Measurements from ENCODE around the gene ANKHD1.
"Not testable (repeated sequence)": the region's sequence is repeated elsewhere in the genome, so short reads cannot be mapped to it uniquely, and the experiment has no call there.

ANKHD1 gene

DNA sequence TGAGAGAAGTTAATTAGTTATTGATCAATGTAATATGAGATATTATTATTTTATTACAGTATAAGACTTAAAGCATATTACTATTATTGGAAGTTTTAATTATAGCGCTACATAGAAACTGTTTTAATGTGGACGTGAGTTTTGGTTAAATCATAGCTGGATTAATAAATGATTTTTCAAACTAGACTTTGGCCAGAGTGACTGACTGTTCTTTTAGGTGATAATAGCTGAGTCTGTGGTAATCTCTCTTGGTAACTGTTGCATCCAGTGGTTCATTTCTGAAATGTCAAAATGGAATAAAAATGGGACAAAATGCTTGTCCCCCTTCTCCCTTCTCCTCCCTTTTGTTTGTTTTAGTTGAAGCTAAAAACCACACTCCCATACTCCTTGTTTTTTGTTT, 28.1 kb downstream of the ANKHD1 start:
- no peak for DNase-seq

DNA sequence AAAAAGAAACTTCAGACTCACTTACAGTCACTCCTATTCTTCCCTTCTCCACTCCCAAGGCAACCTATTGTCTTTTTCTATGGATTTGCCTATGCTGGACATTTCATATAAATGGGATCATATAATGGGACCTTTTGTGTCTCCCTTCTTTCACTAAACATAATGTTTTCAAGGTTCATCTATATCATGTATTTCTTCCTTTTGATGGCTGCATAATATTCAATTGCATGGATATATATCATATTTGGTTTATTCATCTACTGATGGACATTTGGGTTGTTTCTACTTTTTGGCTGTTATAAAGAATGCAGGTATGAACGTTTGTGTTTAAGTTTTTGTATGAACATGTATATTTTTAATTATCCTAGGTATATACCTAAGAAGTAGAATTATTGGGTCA, 30.6 kb downstream of the ANKHD1 start:
- no peak for DNase-seq

DNA sequence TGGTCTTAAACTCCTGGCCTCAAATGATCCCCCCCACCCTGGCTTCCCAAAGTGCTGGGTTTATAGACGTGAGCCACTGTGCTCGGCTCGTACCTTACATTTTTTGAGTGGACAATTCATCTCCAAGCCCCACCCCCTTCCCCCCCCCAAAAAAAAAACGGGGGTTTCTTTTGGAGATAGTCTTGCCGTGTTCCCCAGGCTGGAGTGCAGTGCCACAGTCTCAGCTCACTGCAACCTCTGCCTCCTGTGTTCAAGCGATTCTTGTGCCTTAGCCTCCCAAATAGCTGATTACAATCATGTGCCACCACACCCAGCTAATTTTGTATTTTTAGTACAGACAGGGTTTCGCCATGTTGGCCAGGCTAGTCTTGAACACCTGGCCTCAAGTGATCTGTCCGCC, 31.3 kb downstream of the ANKHD1 start:
- DNase-seq, result no peak

DNA sequence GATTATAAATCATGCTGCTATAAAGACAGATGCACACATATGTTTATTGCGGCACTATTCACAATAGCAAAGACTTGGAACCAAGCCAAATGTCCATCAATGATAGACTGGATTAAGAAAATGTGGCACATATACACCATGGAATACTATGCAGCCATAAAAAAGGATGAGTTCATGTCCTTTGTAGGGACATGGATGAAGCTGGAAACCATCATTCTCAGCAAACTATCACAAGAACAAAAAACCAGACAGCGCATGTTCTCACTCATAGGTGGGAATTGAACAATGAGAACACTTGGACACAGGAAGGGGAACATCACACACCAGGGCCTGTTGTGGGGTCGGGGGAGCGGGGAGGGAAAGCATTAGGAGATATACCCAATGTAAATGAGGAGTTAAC, 55.7 kb downstream of the ANKHD1 start:
- not testable (repeated sequence) for DNase-seq

DNA sequence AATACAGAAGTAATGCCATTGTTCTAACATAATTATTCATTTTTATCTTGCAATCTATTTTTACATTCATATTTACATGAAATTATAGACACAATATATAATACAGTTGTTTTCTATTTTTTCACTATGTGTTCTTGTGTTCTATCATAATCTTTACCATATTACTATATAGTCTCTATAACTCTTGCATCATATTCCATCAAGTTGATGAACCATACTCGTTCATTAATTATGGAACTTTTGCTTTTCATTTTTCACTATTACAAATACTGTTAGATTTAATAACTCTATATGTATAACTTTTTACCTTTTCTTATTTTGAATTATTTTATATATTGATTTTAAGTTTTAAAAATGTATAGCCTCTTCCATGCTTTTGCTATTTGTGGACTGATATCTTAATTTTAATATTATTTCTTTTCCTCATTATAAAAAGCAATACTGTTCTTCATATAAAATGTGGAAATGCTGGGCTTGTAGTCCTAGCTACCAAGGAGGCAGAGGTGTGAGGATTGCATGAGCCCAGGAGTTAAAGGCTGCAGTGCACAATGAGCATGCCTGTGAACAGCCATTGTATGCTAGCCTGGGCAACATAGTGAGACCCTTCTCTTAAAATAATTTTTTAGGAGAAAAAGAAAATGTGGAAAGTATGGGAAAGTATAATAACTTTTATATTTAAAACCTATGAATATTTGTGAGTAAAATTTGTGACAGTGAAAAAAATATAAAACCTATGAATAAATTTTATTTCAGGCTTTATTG, 65.5 kb downstream of the ANKHD1 start:
- DNase-seq, result no peak

DNA sequence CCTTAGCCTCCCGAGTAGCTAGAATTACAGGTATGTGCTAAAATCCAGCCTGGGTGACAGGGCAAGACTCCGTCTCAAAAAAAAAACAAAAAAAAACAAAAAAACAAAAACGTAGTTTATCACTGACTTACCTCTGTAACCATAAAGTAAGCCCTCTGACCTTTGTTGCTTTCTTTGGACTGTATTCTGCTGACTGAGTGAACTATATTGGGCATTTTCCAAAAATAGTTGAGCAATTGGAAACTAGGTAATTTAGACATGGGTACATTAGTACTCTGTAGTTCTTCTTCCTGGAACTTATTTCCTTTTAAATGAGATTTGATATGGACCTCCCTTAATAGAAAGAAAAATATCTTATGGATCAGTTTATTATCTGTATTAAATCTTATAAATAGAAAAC, 66.6 kb downstream of the ANKHD1 start:
- DNase-seq, result no peak

DNA sequence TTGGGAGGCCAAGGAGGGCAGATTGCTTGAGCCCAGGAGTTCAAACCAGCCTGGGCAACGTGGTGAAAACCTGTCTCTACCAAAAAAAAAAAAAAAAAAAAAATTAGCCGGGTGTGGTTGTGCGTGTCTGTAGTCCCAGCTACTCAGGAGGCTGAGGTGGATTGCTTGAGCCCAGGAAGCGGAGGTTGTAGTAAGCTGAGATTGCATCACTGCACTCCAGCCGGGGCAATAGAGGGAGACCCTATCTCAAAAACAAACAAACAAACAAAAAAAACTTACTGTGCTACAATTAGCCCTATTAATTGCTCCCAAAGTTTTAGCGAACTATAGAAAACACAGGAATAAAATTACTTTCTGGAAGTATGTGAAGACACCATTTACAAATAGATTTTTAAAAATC, 67.6 kb downstream of the ANKHD1 start:
- DNase-seq, result no peak

DNA sequence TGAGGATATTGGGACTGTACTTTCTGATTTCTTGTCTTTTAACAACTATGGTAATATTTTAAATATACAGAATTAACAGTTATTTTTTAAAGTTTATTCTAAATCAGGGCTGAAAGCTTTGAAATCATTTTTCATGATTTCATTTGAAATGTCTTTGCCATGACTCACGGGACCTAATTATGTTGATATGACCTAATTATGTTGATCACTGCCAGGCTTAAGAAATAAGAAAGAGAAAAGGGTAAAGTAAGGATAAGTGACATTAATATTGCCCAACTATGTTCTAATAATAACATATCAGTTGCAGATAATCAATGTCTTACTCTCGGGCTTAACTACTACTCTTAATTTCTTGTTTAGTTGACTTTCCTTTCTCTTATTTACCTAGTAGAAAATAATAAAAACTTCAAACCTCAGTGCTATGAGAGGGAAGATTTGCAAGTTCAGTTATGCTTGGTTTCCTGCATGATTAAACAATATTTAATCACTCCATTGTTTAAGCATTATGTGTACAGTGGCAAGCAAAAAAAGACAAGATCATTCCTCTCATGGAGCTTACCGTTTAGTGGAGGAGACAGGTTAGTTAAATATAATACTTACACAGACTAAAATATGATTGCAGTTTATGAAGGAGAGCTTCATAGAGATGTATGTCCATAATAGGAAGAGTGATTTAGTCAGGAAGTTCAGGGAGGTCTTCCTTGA, 78.8 kb downstream of the ANKHD1 start:
- no peak for DNase-seq

DNA sequence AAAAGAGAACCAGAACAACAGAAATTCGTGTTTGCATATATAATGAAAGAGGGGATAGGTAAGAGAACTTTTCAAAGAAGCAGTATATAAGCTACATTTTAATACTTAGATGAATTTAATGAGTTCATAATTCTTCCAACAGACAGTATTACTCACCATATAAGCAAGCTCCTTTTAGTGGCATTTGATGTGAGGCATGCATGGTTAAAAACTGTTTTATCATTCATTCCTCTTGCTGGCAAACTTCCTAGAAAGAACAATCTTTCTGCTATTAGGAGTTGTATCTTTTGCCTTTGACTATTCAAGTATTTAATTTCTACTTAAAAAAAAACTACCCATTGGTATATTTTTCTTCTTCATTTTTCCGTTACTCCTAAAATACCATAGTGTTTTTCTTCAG, 80.1 kb downstream of the ANKHD1 start:
- no peak for DNase-seq

DNA sequence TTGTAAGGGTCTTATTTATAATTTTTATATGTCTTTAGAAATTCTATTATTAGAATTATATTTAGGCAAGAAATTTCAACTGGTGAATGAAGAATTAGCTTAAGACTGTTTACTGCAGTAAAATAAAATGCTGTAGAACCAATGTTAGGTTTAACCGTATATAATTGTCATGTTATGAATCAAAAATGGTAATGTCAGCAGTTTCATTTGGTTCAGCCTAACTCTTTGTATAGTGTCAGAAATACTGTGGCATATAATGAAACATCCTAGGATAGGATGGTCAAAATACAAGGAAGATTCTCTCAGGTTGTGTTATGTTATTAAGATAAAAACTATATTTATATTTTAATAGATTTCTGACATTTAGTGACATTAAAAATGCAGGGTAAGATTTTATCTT, 81.4 kb downstream of the ANKHD1 start:
- no peak for DNase-seq

DNA sequence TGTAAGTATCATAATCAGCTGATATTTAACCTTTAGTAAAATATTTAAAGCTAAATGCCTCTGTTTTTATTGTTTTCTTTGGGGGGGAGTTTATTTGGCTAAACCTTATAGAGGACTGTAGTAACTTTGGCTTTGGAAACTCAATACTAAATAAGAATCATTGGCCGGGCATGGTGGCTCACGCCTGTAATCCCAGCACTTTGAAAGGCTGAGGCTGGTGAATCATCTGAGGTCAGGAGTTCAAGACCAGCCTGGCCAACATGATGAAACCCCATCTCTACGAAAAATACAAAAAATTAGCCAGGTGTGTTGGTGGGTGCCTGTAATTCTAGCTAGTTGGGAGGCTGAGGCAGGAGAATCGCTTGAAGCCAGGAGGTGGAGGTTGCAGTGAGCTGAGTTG, 86.5 kb downstream of the ANKHD1 start:
- DNase-seq, result not testable (repeated sequence)

DNA sequence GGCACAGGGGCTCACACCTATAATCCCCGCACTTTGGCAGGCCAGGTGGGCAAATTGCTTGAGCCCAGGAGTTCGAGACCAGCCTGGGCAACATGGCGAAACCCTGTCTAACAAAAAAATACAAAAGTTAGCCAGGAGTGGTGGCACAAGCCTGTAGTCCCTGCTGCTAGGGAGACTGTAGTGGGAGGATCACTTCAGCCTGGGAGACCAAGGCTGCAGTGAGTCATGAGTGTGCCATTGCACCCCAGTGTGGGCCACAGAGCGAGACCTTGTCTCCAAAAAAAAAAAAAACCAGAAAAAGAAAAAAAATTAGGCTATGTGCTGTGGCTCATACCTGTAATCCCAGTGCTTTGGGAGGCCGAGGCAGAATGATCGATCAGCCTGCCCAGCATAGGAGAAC, 87.3 kb downstream of the ANKHD1 start:
- no peak for DNase-seq

DNA sequence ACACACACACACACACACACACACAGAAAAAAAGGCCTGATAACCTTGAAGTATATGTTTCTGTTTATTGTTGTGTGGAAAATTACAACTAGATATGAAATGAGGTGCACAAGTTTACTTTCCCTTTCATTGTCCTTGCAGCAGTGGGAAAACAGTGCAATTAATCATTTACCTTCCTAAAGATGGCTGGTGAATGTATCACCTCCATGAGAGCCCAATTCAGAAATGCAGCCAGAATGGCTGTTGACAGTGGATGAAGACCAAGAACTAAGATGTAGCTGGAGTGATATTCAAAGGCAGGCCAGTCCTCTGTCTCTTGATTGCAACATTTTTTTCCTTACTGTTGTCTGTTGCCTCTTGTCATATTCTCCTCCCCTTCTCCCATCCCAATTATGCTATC, 96.3 kb downstream of the ANKHD1 start:
- no peak for DNase-seq

DNA sequence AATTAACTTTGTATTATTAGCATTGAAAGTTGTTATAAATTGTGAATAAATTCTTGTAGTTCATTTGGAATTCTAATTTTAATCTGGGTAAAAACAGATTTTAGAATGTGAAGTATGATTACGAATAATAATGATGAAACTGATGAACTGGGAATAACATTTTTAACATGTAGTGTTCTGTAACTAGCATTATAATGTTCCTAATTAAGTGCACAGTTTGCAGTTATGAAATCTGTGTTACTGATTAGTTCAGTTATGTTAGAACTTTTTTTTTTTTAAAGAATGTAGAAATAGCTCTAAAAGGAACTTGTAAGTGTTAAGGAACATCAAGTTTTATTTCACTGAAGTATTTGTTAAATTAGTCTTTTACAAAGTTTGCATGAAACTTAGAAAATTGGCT, 97.0 kb downstream of the ANKHD1 start:
- no peak for DNase-seq

DNA sequence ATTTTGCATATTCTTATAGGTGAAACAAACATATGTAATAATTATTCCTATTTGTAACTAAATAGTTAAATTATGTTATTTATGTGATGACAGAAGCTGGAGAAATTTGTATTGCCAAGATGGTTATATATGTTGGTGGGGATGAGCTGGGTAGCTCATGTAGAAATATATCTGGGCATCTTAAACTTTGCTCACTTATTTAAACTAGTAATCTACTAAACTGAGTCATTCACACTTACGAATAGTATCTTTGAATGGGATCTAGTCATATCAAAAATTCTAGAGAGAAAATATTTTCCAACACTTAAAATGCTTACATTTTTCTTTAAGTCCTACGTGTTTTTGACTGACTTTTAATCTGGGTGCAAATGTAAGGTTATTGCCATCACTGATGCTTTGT, 101.2 kb downstream of the ANKHD1 start:
- DNase-seq, result no peak

DNA sequence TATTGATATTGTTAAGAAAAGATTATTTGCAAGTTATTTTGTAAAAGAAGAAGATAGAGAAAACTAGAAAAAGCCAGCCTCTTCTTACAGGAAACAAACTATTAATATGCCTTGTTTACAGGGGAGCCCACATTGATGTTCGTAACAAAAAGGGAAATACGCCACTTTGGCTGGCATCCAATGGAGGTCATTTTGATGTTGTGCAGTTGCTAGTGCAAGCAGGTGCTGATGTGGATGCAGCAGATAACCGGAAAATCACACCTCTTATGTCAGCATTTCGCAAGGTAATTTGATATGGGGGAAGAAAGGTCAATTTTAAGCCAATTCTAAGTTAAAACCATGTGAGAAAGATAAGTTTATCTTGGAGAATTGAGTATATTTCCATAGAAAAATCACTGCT, 108.3 kb downstream of the ANKHD1 start:
- DNase-seq, result no peak

DNA sequence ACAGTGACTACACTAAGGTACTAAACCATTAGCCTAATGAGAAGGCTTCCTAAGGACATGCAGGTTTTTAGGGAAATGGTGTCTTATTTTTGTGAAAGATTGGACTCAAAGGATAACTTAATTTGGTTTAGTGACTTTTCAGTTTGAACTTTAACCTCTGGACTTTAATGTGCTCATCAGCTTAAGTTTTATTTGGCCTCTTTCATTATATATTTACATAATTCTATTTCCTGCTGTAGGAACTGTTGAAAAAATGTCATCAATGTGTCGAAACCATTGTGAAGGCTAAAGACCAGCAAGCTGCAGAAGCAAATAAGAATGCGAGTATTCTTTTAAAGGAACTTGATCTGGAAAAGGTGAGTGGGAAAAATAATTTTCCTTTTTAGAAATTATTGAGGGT, 111.5 kb downstream of the ANKHD1 start:
- no peak for DNase-seq

DNA sequence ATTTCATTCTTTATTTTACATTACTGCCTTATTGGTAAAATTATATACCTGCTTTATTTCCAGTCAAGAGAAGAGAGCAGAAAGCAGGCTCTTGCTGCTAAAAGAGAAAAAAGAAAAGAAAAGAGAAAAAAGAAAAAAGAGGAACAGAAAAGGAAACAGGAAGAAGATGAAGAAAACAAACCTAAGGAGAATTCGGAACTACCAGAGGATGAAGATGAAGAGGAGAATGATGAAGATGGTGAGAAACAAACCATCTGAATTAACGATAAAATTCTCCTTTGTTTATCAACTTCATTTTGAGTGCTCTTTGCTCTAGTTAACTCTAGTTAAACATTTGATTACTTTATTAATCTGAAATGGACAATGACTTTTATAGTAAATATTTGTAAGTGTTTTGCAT, 122.4 kb downstream of the ANKHD1 start:
- no peak for DNase-seq

DNA sequence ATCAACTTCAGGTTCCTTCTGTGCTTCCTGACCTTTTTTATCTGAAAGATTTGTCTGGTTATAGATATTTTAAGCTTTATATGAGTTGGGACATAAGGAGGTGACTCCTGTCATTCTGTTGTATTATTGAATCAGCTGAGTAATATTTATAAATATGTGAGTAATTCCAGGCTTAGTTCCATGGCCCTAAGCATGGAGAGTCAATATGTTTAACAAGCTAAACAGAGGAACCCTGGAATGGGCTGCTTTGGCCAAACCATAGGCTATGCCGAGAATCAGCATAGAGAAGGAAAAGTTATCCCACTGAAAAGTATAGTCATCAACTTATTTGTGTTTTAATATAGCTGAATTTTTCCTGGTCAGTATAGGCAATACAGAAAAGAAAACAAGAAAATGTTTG, 138.6 kb downstream of the ANKHD1 start:
- no peak for DNase-seq

DNA sequence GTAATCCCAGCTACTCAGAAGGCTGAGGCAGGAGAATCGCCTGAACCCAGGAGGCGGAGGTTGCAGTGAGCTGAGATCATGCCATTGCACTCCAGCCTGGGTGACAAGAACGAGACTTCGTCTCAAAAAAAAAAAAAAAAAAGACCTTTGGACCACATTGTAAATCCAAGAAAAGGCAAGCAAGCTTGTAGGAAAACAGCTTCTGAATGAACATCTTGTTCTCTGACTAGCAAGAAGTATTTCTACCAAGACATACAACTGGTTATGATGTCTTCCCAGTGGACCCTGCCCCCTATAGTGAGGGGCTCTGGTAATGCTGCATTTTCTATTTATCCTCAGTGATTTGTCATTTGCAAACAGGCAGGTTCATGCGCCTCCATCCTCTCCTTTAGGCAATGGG, 141.3 kb downstream of the ANKHD1 start:
- DNase-seq, result no peak

DNA sequence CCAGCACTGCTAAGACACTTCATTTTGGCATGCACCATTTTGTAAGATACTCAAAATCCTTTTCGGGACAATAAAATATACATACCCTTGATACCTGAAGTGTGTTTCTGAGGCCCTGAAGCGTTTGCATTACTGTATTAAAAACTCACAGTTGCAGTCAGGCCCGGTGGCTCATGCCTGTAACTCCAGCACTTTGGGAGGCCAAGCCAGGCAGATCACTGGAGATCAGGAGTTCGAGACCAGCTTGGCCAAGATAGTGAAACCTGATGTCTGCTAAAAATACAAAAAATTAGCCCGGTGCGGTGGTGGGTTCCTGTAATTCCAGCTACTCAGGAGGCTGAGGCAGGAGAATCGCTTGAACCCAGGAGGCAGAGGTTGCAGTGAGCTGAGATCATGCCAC, 143.4 kb downstream of the ANKHD1 start:
- no peak for DNase-seq

DNA sequence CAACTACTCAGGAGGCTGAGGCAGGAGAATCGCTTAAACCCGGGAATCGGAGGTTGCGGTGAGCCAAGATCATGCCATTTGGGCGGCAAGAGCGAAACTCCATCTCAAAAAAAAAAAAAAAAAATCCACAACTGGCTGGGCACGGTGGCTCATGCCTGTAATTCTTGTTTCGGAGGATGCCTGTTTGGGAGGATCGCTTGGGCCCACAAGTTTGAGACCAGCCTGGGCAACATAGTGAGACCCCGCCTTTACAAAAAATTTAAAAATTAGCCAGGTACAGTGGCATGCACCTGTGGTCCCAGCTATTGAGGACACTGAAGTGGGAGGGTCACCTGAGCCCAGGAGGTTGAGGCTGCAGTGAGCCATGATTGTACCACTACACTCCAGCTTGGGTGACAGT, 144.0 kb downstream of the ANKHD1 start:
- no peak for DNase-seq

DNA sequence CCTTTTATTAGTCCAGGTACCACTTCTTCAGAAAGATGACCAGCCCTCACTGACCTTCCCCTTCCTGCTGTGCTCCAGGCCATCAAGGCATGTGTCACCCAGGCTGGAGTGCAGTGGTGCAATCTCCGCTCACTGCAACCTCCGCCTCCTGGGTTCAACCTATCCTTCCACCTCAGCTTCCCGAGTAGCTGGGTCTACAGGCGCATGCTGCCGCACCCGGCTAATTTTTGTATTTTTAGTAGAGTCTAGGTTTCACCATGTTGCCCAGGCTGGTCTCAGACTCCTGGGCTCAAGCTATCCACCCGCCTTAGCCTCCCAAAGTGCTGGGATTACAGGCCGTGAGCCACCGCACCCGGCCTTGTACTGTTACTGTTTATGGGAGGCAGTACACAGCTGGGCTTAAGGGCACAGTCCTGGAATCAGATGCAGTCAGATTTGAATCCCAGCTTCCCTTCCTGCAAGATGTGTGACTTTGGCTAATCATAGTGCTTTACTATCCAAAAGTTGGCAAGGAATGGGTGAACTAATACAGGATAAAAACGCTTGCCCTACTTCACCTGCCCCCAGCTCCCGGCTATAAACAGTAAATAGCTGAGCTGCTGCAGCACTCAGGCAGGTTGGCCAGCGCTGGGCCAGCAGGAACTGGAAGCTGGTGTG, 145.3 kb downstream of the ANKHD1 start:
- no peak for DNase-seq

All from NCI-H1930 (cell line).